Measurements from ENCODE around the gene RIMBP2.

DNA sequence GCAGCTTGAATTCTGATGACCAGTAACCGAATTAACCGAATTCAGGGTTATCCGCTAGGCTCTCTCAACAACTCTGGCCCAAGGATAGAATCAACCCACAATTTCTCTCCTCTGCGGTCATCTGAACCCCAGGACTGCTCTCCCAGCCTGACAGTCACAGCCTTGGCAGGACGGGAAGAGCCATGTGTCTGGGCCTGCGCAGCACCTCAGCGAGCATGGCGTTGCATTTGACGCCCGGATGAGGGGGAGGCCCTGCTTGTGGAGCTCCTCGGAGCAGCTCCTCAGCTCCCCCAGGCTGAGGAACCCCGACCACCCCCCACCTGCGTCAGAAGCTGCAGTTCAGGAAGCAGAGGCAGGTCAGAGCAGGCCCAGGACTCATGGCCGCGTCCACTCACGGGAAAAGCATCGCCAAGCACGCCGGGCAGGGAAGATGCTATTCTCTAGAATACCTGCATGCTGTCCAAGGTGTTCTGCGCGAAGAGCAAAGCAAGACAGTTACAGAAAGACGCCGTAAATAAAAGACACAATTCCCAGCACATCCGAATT, 247.3 kb downstream of the RIMBP2 start:
- TF ChIP-seq TAF1 (IDR thresholded peaks at IDR 0.05; ENCODE audit: borderline replicate concordance, low read depth, low read length): no peak
- no peak for TF ChIP-seq POLR2AphosphoS5 (IDR thresholded peaks at IDR 0.05; ENCODE audit: low read depth, low read length)
- no peak for TF ChIP-seq POLR2A (IDR thresholded peaks at IDR 0.05; ENCODE audit: low read depth, low read length)

Measured in GM12892 (cell line).